Fibroblast of lung (primary cell): ENCODE results near the gene GRIK2. TPM values are rescaled to one million over a fixed set of nuclear protein-coding genes. Genes with fewer than 3 reads are reported as not detected.
"Not testable (repeated sequence)": the region's sequence is repeated elsewhere in the genome, so short reads cannot be mapped to it uniquely, and the experiment has no call there.

ENCODE experiments used
- DNase-seq, 2 donors: peaks; one replicate each; pipeline versions ENCODE4 v3.0.0 to v3.0.0-alpha.2; 2010; ENCODE audit warnings: low read depth in 2 of 2
- H2AFZ ChIP-seq: 2 replicates; pipeline ENCODE4 v1.5.1; 2012; ENCODE audit warnings: low read length, control low read depth, inconsistent platforms
- H3K27ac ChIP-seq: 2 replicates; pipeline ENCODE4 v1.5.1; 2011; ENCODE audit warnings: low read length, control low read depth; ENCODE audit not compliant: insufficient read depth
- H3K27me3 ChIP-seq: 2 replicates; pipeline ENCODE4 v1.5.1; 2011; ENCODE audit warnings: mild to moderate bottlenecking, low read length; ENCODE audit not compliant: control insufficient read depth, insufficient read depth
- H3K36me3 ChIP-seq: 2 replicates; pipeline ENCODE4 v1.5.1; 2011; ENCODE audit warnings: low read length; ENCODE audit not compliant: control insufficient read depth, insufficient read depth
- H3K4me1 ChIP-seq: 2 replicates; pipeline ENCODE4 v1.5.1; 2011; ENCODE audit warnings: low read length; ENCODE audit not compliant: control insufficient read depth, insufficient read depth; ENCODE audit errors: extremely low read depth
- H3K4me2 ChIP-seq: 2 replicates; pipeline ENCODE4 v1.5.1; 2011; ENCODE audit warnings: low read length, control low read depth; ENCODE audit not compliant: insufficient read depth; ENCODE audit errors: extremely low read depth
- H3K4me3 ChIP-seq, 4 experiments: fragments of 200-600 bp in 1 of 4; sonication (generic) in 1 of 4; replicated peaks in 1 of 4; 2 replicates each; pipeline ENCODE4 v1.5.1; 2011 to 2016; ENCODE audit warnings: low read length in 4 of 4, low read depth in 3 of 4, mild to moderate bottlenecking in 3 of 4, control low read depth in 2 of 4, inconsistent platforms in 1 of 4, mixed read lengths in 1 of 4; ENCODE audit not compliant: insufficient read depth in 1 of 4; ENCODE audit errors: control extremely low read depth in 1 of 4
- H3K79me2 ChIP-seq: 2 replicates; pipeline ENCODE4 v1.5.1; 2012; ENCODE audit warnings: mild to moderate bottlenecking, low read length, inconsistent platforms; ENCODE audit not compliant: control insufficient read depth, insufficient read depth
- H3K9ac ChIP-seq: 2 replicates; pipeline ENCODE4 v1.5.1; 2011; ENCODE audit warnings: mild to moderate bottlenecking, low read length, control low read depth; ENCODE audit not compliant: insufficient read depth
- H3K9me3 ChIP-seq: 2 replicates; pipeline ENCODE4 v1.5.1; 2012; ENCODE audit warnings: low read depth, low read length; ENCODE audit not compliant: control insufficient read depth, insufficient read depth
- H4K20me1 ChIP-seq: 2 replicates; pipeline ENCODE4 v1.5.1; 2011; ENCODE audit warnings: low read length; ENCODE audit not compliant: control insufficient read depth, insufficient read depth; ENCODE audit errors: extremely low read depth
- EZH2 ChIP-seq: IDR thresholded peaks from 2 replicates; pipeline ENCODE4 v1.5.1; 2012; ENCODE audit warnings: low read length, control low read depth, mild to moderate bottlenecking; ENCODE audit errors: missing control alignments
- polyA plus RNA-seq, 2 donors: library from polyadenylated mRNA; depleted of rRNA in 1 of 2; stranded (reverse) in 1 of 2; unstranded in 1 of 2; fragments of >200 nt; gene quantifications; 2 replicates each; pipeline ENCODE4 v1.2.1, GENCODE V29; 2011 to 2012; ENCODE audit warnings: missing spikeins in 1 of 2
- total RNA-seq: library from RNA; depleted of rRNA; stranded (reverse); fragments of >200 nt; gene quantifications from 2 replicates; pipeline ENCODE4 v1.2.1, GENCODE V29; 2014
- TF ChIP-seq, protein P1 (sequence below), 2 donors: IDR thresholded peaks in 1 of 2; conservative IDR thresholded peaks in 1 of 2; 1 replicate in 1 of 2; 2 replicates in 1 of 2; pipeline ENCODE4 v1.5.1; 2011 to 2012; ENCODE audit warnings: low read length in 2 of 2, control low read depth in 1 of 2, inconsistent platforms in 1 of 2, low read depth in 1 of 2, mild to moderate bottlenecking in 1 of 2

GRIK2 gene
- total and polyA plus RNA-seq, 2 donors (not counting 1 experiment from before 2014, with no cell fraction given): 0.33 to 0.40 TPM

GRCh38 chr6:101379926-101380325 is 13.6 kb upstream of the GRIK2 start:
- no peak overlapping the region for H2AFZ ChIP-seq
- no peak for TF ChIP-seq EZH2
- TF ChIP-seq, protein P1, sequence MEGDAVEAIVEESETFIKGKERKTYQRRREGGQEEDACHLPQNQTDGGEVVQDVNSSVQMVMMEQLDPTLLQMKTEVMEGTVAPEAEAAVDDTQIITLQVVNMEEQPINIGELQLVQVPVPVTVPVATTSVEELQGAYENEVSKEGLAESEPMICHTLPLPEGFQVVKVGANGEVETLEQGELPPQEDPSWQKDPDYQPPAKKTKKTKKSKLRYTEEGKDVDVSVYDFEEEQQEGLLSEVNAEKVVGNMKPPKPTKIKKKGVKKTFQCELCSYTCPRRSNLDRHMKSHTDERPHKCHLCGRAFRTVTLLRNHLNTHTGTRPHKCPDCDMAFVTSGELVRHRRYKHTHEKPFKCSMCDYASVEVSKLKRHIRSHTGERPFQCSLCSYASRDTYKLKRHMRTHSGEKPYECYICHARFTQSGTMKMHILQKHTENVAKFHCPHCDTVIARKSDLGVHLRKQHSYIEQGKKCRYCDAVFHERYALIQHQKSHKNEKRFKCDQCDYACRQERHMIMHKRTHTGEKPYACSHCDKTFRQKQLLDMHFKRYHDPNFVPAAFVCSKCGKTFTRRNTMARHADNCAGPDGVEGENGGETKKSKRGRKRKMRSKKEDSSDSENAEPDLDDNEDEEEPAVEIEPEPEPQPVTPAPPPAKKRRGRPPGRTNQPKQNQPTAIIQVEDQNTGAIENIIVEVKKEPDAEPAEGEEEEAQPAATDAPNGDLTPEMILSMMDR (conservative IDR thresholded peaks at IDR 0.05 in 1 of 2, IDR thresholded peaks at IDR 0.05 in 1 of 2; ENCODE audit: low read depth in 1 of 2, low read length in 2 of 2): no peak
- no peaks in the 10 kb centered on the region for H3K79me2 ChIP-seq
- no peaks in the 10 kb centered on the region for H3K9me3 ChIP-seq
- H3K27me3 ChIP-seq: no peaks in the 10 kb centered on the region
- H3K9ac ChIP-seq: no peak overlapping the region
- no peak overlapping the region for H3K27ac ChIP-seq
- no peak overlapping the region for H3K4me2 ChIP-seq
- DNase-seq: no peak
- H3K4me1 ChIP-seq: no peaks in the 10 kb centered on the region
- H3K36me3 ChIP-seq: no peaks in the 10 kb centered on the region
- no peak overlapping the region for H3K4me3 ChIP-seq
- no peaks in the 10 kb centered on the region for H4K20me1 ChIP-seq

- Histone ChIP-seq H3K4me3 (no peak overlapping the region), H3K36me3 (no peaks in the 10 kb centered on the region), H3K9ac (no peak overlapping the region), H3K27me3 (no peaks in the 10 kb centered on the region), H3K9me3 (no peaks in the 10 kb centered on the region), H2AFZ (no peak overlapping the region), H3K4me1 (no peaks in the 10 kb centered on the region), H3K79me2 (no peaks in the 10 kb centered on the region), H3K27ac (no peak overlapping the region), H4K20me1 (no peaks in the 10 kb centered on the region), H3K4me2 (no peak overlapping the region)
- TF ChIP-seq, protein P1 (conservative IDR thresholded peaks at IDR 0.05 in 1 of 2, IDR thresholded peaks at IDR 0.05 in 1 of 2; ENCODE audit: low read depth in 1 of 2, low read length in 2 of 2): no peak
- TF ChIP-seq EZH2: no peak
- no peak for DNase-seq
Measured at GRCh38 chr6:101380897-101381630, 12.4 kb upstream of the GRIK2 start.

- not testable (repeated sequence) for H3K4me1 ChIP-seq, H3K9me3 ChIP-seq, H3K27me3 ChIP-seq, H3K27ac ChIP-seq, DNase-seq, H4K20me1 ChIP-seq, H3K36me3 ChIP-seq, H3K4me3 ChIP-seq, H2AFZ ChIP-seq, H3K9ac ChIP-seq, H3K4me2 ChIP-seq, H3K79me2 ChIP-seq
Measured at GRCh38 chr6:101383747-101384146, 9.8 kb upstream of the GRIK2 start.
